H9 (cell line): Measurements from ENCODE around the gene MLPH. TPM values are rescaled to one million over a fixed set of nuclear protein-coding genes. Genes with fewer than 3 reads are reported as not detected.

Source experiments
- DNase-seq: peaks from one replicate; pipeline ENCODE4 v3.0.0-alpha.2; 2017
- H2AFZ ChIP-seq: one replicate; pipeline ENCODE4 v1.6.1; 2013; ENCODE audit warnings: mild to moderate bottlenecking, low read length, control low read depth, moderate library complexity
- H2AK5ac ChIP-seq: 2 replicates; pipeline ENCODE4 v1.6.1; 2013; ENCODE audit warnings: low read length, control low read depth, mixed read lengths; ENCODE audit not compliant: insufficient read length
- H2BK120ac ChIP-seq: one replicate; pipeline ENCODE4 v1.6.1; 2013; ENCODE audit warnings: low read depth, mild to moderate bottlenecking, low read length, control low read depth, inconsistent platforms; ENCODE audit not compliant: poor library complexity, severe bottlenecking
- H2BK12ac ChIP-seq: 2 replicates; pipeline ENCODE4 v1.6.1; 2013; ENCODE audit warnings: low read length, control low read depth, mixed read lengths, low read depth; ENCODE audit not compliant: insufficient read length
- H2BK15ac ChIP-seq: 2 replicates; pipeline ENCODE4 v1.6.1; 2013; ENCODE audit warnings: low read depth, low read length, control low read depth
- H2BK20ac ChIP-seq: one replicate; pipeline ENCODE4 v1.6.1; 2013; ENCODE audit warnings: low read depth, mild to moderate bottlenecking, low read length, control low read depth, inconsistent platforms; ENCODE audit not compliant: poor library complexity, severe bottlenecking
- H2BK5ac ChIP-seq: 2 replicates; pipeline ENCODE4 v1.6.1; 2013; ENCODE audit warnings: low read length, control low read depth, mixed read lengths; ENCODE audit not compliant: insufficient read length
- H3K14ac ChIP-seq: 2 replicates; pipeline ENCODE4 v1.6.1; 2013; ENCODE audit warnings: low read length, control low read depth; ENCODE audit not compliant: insufficient read depth
- H3K18ac ChIP-seq: 2 replicates; pipeline ENCODE4 v1.6.1; 2013; ENCODE audit warnings: low read depth, mild to moderate bottlenecking, mixed read lengths, low read length, control low read depth; ENCODE audit not compliant: insufficient read length
- H3K23ac ChIP-seq: 2 replicates; pipeline ENCODE4 v1.6.1; 2013; ENCODE audit warnings: low read length, control low read depth, mixed read lengths, low read depth; ENCODE audit not compliant: insufficient read length
- H3K23me2 ChIP-seq: 2 replicates; pipeline ENCODE4 v1.6.1; 2013; ENCODE audit warnings: low read depth, mild to moderate bottlenecking, mixed read lengths, low read length, control low read depth; ENCODE audit not compliant: insufficient read length, poor library complexity, severe bottlenecking
- H3K27ac ChIP-seq: 2 replicates; pipeline ENCODE4 v1.5.1; 2013; ENCODE audit warnings: low read length, control low read depth, mixed read lengths, low read depth; ENCODE audit not compliant: insufficient read length
- H3K27me3 ChIP-seq: 2 replicates; pipeline ENCODE4 v1.6.1; 2013; ENCODE audit warnings: low read length, control low read depth, inconsistent platforms; ENCODE audit not compliant: insufficient read depth
- H3K4ac ChIP-seq: 2 replicates; pipeline ENCODE4 v1.6.1; 2013; ENCODE audit warnings: low read depth, mild to moderate bottlenecking, control low read depth, inconsistent platforms, low read length, moderate library complexity
- H3K4me1 ChIP-seq: 2 replicates; pipeline ENCODE4 v1.6.1; 2013; ENCODE audit warnings: low read length, control low read depth, inconsistent platforms; ENCODE audit not compliant: insufficient read depth
- H3K4me2 ChIP-seq: 2 replicates; pipeline ENCODE4 v1.6.1; 2013; ENCODE audit warnings: low read length, control low read depth, mixed read lengths; ENCODE audit not compliant: insufficient read length, insufficient read depth
- H3K56ac ChIP-seq: 2 replicates; pipeline ENCODE4 v1.6.1; 2013; ENCODE audit warnings: low read depth, mild to moderate bottlenecking, mixed read lengths, low read length, control low read depth; ENCODE audit not compliant: insufficient read length
- H3K79me1 ChIP-seq: 2 replicates; pipeline ENCODE4 v1.6.1; 2013; ENCODE audit warnings: low read depth, mild to moderate bottlenecking, moderate library complexity, low read length, control low read depth, inconsistent platforms; ENCODE audit not compliant: insufficient read depth, poor library complexity, severe bottlenecking
- H3K79me2 ChIP-seq: 2 replicates; pipeline ENCODE4 v1.6.1; 2013; ENCODE audit warnings: low read length, control low read depth, inconsistent platforms; ENCODE audit not compliant: insufficient read depth
- H3K9ac ChIP-seq: 2 replicates; pipeline ENCODE4 v1.6.1; 2013; ENCODE audit warnings: low read length, control low read depth, mixed read lengths; ENCODE audit not compliant: insufficient read length; ENCODE audit errors: extremely low read depth
- H3K9me3 ChIP-seq: one replicate; pipeline ENCODE4 v1.6.1; 2013; ENCODE audit warnings: low read depth, low read length, inconsistent platforms; ENCODE audit not compliant: control insufficient read depth
- H3T11ph ChIP-seq: one replicate; pipeline ENCODE4 v1.6.1; 2013; ENCODE audit warnings: mild to moderate bottlenecking, low read length, control low read depth, inconsistent platforms
- H4K20me1 ChIP-seq: one replicate; pipeline ENCODE4 v1.6.1; 2013; ENCODE audit not compliant: control insufficient read depth, insufficient read length, insufficient read depth
- H4K5ac ChIP-seq: 2 replicates; pipeline ENCODE4 v1.6.1; 2013; ENCODE audit warnings: low read depth, mild to moderate bottlenecking, mixed read lengths, low read length, control low read depth; ENCODE audit not compliant: insufficient read length
- H4K8ac ChIP-seq: replicated peaks from 2 replicates; pipeline ENCODE4 v1.6.1; 2013; ENCODE audit warnings: low read length, control low read depth, mixed read lengths, low read depth; ENCODE audit not compliant: insufficient read length
- H4K91ac ChIP-seq: 2 replicates; pipeline ENCODE4 v1.6.1; 2013; ENCODE audit warnings: low read depth, mild to moderate bottlenecking, moderate library complexity, mixed read lengths, low read length, control low read depth; ENCODE audit not compliant: insufficient read length
- H3K27ac Mint-ChIP-seq, 3 experiments: 2 replicates in 2 of 3; 3 replicates in 1 of 3; pipeline ENCODE4 v1.8.0; 2020 to 2021; ENCODE audit warnings: mixed read lengths in 3 of 3, mild to moderate bottlenecking in 1 of 3, moderate library complexity in 1 of 3
- H3K27me3 Mint-ChIP-seq: 2 replicates; pipeline ENCODE4 v1.8.0; 2021; ENCODE audit warnings: low read depth, mild to moderate bottlenecking, moderate library complexity, mixed read lengths
- H3K36me3 Mint-ChIP-seq, 3 experiments: 2 replicates in 2 of 3; 3 replicates in 1 of 3; pipeline ENCODE4 v1.8.0; 2020 to 2021; ENCODE audit warnings: low read depth in 3 of 3, mixed read lengths in 3 of 3; ENCODE audit not compliant: insufficient read depth in 1 of 3
- H3K4me1 Mint-ChIP-seq, 2 experiments: 2 replicates each; pipeline ENCODE4 v1.8.0; 2020; ENCODE audit warnings: mixed read lengths in 2 of 2
- H3K4me3 Mint-ChIP-seq, 2 experiments: 2 replicates in 1 of 2; 3 replicates in 1 of 2; pipeline ENCODE4 v1.8.0; 2020 to 2021; ENCODE audit warnings: mild to moderate bottlenecking in 2 of 2, mixed read lengths in 2 of 2, moderate library complexity in 1 of 2
- H3K9me3 Mint-ChIP-seq, 2 experiments: 2 replicates in 1 of 2; 3 replicates in 1 of 2; pipeline ENCODE4 v1.8.0; 2020; ENCODE audit warnings: mild to moderate bottlenecking in 2 of 2, mixed read lengths in 2 of 2, moderate library complexity in 1 of 2
- WGBS: extraction: QIAGEN DNeasy Blood & Tissue Kit; methylation state at CpG from one replicate; pipeline ENCODE4 v1.1.7; 2013; ENCODE audit warnings: missing lambda C conversion rate, low lambda C conversion rate, mixed read lengths; ENCODE audit not compliant: insufficient read length; ENCODE audit errors: extremely low coverage; 5-methylcytosine and 5-hydroxymethylcytosine counted together
- total RNA-seq: library from RNA; stranded (reverse); gene quantifications from 2 replicates; pipeline ENCODE4 v1.2.1, GENCODE V29; 2021
- TF ChIP-seq, protein P1 (sequence below): fragments of 200-600 bp; sonication (generic); conservative IDR thresholded peaks from 3 replicates; pipeline ENCODE4 v1.8.0; 2021; ENCODE audit warnings: antibody characterized with exemption, mild to moderate bottlenecking

The MLPH gene
- total RNA-seq, 1 experiment from 2014 or later: 3.4 TPM

- H2AK5ac ChIP-seq: no peak overlapping the region
- peaks cover 2% of the 10 kb centered on the region in 2 experiments; a peak in 2 of 4 replicates for H3K4me1 Mint-ChIP-seq
- H2BK15ac ChIP-seq: no peak overlapping the region
- H3K4me1 ChIP-seq: no peaks in the 10 kb centered on the region; the same call in 1 of the 2 replicates
- H3K27ac ChIP-seq: no peak overlapping the region
- no peak overlapping the region for H3K14ac ChIP-seq
- H3K4me3 Mint-ChIP-seq: no peak overlapping the region
- peaks cover 0 to 3% (median 0%) of the 10 kb centered on the region in 3 experiments; a peak in 1 of 7 replicates for H3K36me3 Mint-ChIP-seq
- no peak overlapping the region for H3K27ac Mint-ChIP-seq
- H4K20me1 ChIP-seq: no peaks in the 10 kb centered on the region
- no peak overlapping the region for H4K5ac ChIP-seq
- DNase-seq: peak; percentile 51
- H3K27me3 ChIP-seq: no peaks in the 10 kb centered on the region
- H3K56ac ChIP-seq: no peak overlapping the region
- H2BK120ac ChIP-seq: no peak overlapping the region
- H3K4ac ChIP-seq: no peak overlapping the region
- no peak overlapping the region for H3T11ph ChIP-seq
- no peaks in the 10 kb centered on the region for H3K79me2 ChIP-seq
- H3K23ac ChIP-seq: no peak overlapping the region
- H2BK20ac ChIP-seq: no peak overlapping the region
- H2BK5ac ChIP-seq: no peak overlapping the region
- TF ChIP-seq, protein P1, sequence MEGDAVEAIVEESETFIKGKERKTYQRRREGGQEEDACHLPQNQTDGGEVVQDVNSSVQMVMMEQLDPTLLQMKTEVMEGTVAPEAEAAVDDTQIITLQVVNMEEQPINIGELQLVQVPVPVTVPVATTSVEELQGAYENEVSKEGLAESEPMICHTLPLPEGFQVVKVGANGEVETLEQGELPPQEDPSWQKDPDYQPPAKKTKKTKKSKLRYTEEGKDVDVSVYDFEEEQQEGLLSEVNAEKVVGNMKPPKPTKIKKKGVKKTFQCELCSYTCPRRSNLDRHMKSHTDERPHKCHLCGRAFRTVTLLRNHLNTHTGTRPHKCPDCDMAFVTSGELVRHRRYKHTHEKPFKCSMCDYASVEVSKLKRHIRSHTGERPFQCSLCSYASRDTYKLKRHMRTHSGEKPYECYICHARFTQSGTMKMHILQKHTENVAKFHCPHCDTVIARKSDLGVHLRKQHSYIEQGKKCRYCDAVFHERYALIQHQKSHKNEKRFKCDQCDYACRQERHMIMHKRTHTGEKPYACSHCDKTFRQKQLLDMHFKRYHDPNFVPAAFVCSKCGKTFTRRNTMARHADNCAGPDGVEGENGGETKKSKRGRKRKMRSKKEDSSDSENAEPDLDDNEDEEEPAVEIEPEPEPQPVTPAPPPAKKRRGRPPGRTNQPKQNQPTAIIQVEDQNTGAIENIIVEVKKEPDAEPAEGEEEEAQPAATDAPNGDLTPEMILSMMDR: no peak
- H4K91ac ChIP-seq: no peak overlapping the region
- peaks cover 0 to 5% of the 10 kb centered on the region in 2 experiments; a peak in 2 of 5 replicates for H3K9me3 Mint-ChIP-seq
- H4K8ac ChIP-seq: no peak overlapping the region
- H3K79me1 ChIP-seq: no peaks in the 10 kb centered on the region
- no peak overlapping the region for H3K9ac ChIP-seq
- H3K27me3 Mint-ChIP-seq: peaks cover under 1% of the 10 kb centered on the region
- no peak overlapping the region for H2BK12ac ChIP-seq
- peaks cover 4% of the 10 kb centered on the region for H3K9me3 ChIP-seq
- no CpG with 5 or more reads among the region's 11 CpGs for WGBS
- no peak overlapping the region for H3K4me2 ChIP-seq
- H3K18ac ChIP-seq: no peak overlapping the region
- H3K23me2 ChIP-seq: no peaks in the 10 kb centered on the region
- no peak overlapping the region for H2AFZ ChIP-seq
Observed at GRCh38 chr2:237547841-237548416, 60.9 kb downstream of the MLPH start.
